Left ventricle myocardium superior (tissue), 1 donor: ENCODE data around the gene ASB3. TPM values are rescaled to one million over a fixed set of nuclear protein-coding genes. Genes with fewer than 3 reads are reported as not detected.
A peak's percentile ranks its signal among the peaks of the same experiment; 100 is the strongest.
"Not testable (repeated sequence)": the region's sequence is repeated elsewhere in the genome, so short reads cannot be mapped to it uniquely, and the experiment has no call there.

Source experiments
- ATAC-seq: fragments of 200-7000 bp; cut with Tn5 transposase; one replicate; pipeline ENCODE4 v1.9.1; 2020; ENCODE audit warnings: mild to moderate bottlenecking, moderate library complexity
- DNase-seq: peaks from one replicate; pipeline ENCODE4 v3.0.0-alpha.2; 2020
- intact Hi-C: fragments of 100-400 bp; cut with micrococcal nuclease; formaldehyde crosslinking; loops from one replicate; pipeline ENCODE4 v1.11.0; 2022
- total RNA-seq: library from RNA; stranded (reverse); fragmentation: NEBNext Ultra II Directional; extraction: Animal tissue kit (Norgen Biotek cat#: 25700); gene quantifications from one replicate; pipeline ENCODE4 v1.2.1, GENCODE V29; 2021
- donor health status: DM: no; HTN: yes; CAD: no; lungs with severe emphysema.

Gene ASB3
- total RNA-seq, 1 donor from 2014 or later, result 11.7 TPM

GRCh38 chr2:53793261-53793660, 6.5 kb upstream of the ASB3 start:
- intact Hi-C loops, result no loop called here
- ATAC-seq, result no peak
- no peak for DNase-seq

GRCh38 chr2:53787614-53788289, 999 bp upstream of the ASB3 start:
- no peak for DNase-seq
- intact Hi-C loops, result no loop called here
- peak; percentile 4 for ATAC-seq

- intact Hi-C loops, result no loop called here
- ATAC-seq (peak; percentile 49), DNase-seq (no peak)
These were observed 425 bp downstream of the ASB3 start for GRCh38 chr2:53786352-53786704.

GRCh38 chr2:53785366-53785765, 1.4 kb downstream of the ASB3 start:
- DNase-seq (no peak), ATAC-seq (no peak)
- intact Hi-C loops, result no loop called here

- ATAC-seq (no peak), DNase-seq (no peak)
- intact Hi-C loops, result no loop called here
These were observed 2.3 kb downstream of the ASB3 start for GRCh38 chr2:53784436-53784835.

GRCh38 chr2:53782676-53783075, 4.1 kb downstream of the ASB3 start:
- intact Hi-C loops, result no loop called here
- no peak for ATAC-seq

GRCh38 chr2:53780056-53780455, 6.7 kb downstream of the ASB3 start:
- no peak for DNase-seq
- ATAC-seq, result no peak
- intact Hi-C loops, result no loop called here

More at GRCh38 chr2:53782676-53783075, 4.1 kb downstream of the ASB3 start:
- no peak for DNase-seq

GRCh38 chr2:53778536-53779162, 8.1 kb downstream of the ASB3 start:
- intact Hi-C loops, result no loop called here
- DNase-seq, result no peak
- no peak for ATAC-seq

GRCh38 chr2:53777134-53777533, 9.6 kb downstream of the ASB3 start:
- ATAC-seq, result no peak
- DNase-seq, result no peak
- intact Hi-C loops, result no loop called here

GRCh38 chr2:53770264-53770663, 16.5 kb downstream of the ASB3 start:
- DNase-seq (no peak), ATAC-seq (no peak)
- intact Hi-C loops, result no loop called here

GRCh38 chr2:53769318-53769945, 17.3 kb downstream of the ASB3 start:
- intact Hi-C loops, result no loop called here
- DNase-seq (no peak), ATAC-seq (no peak)

- DNase-seq (no peak), ATAC-seq (no peak)
- intact Hi-C loops, result no loop called here
These were observed 18.6 kb downstream of the ASB3 start for GRCh38 chr2:53768242-53768542.

- DNase-seq, result peak; percentile 94
- peak; percentile 97 for ATAC-seq
- intact Hi-C loops, result no loop called here
These were observed 19.1 kb downstream of the ASB3 start, which contains the start of gene CHAC2 for GRCh38 chr2:53767405-53768241. Gene CHAC2 (plus strand): TSS chr2:53767804. CDS start chr2:53767887, 83 bp downstream.

- ATAC-seq (no peak), DNase-seq (no peak)
- intact Hi-C loops, result no loop called here
These were observed 21.0 kb downstream of the ASB3 start for GRCh38 chr2:53765767-53766166.

- ATAC-seq, DNase-seq, intact Hi-C loops: not testable (repeated sequence)
These were observed 29.5 kb downstream of the ASB3 start for GRCh38 chr2:53757206-53757605.

- intact Hi-C loops, result no loop called here
- DNase-seq, result no peak
- no peak for ATAC-seq
These were observed 30.1 kb downstream of the ASB3 start for GRCh38 chr2:53756644-53757043.

GRCh38 chr2:53755121-53755520, 31.6 kb downstream of the ASB3 start:
- ATAC-seq (no peak), DNase-seq (peak; percentile 61)
- intact Hi-C loops, result no loop called here

- ATAC-seq (no peak), DNase-seq (no peak)
- intact Hi-C loops, result no loop called here
These were observed 33.7 kb downstream of the ASB3 start for GRCh38 chr2:53753041-53753440.

- ATAC-seq, result no peak
- DNase-seq, result no peak
- intact Hi-C loops, result no loop called here
These were observed 34.4 kb downstream of the ASB3 start for GRCh38 chr2:53752385-53752784.

- ATAC-seq (no peak), DNase-seq (no peak)
- intact Hi-C loops, result no loop called here
These were observed 35.0 kb downstream of the ASB3 start for GRCh38 chr2:53751728-53752127.
